Caco-2 (cell line): ENCODE results near the gene ESRRG. TPM values are rescaled to one million over a fixed set of nuclear protein-coding genes. Genes with fewer than 3 reads are reported as not detected.

Source experiments
- BruUV-seq: library from RNA; stranded (reverse); fragments of 400-500 nt; replicated peaks from 2 replicates; lab custom pipeline; 2021; lab: Mats Ljungman, UMichigan
- CTCF ChIA-PET: fragments of 300-600 bp; sonication (Branson Sonifier 250); formaldehyde crosslinking; loops from one replicate; lab custom pipeline; 2022; ENCODE audit warnings: antibody characterized with exemption; lab: Charles Lee
- POLR2A ChIA-PET: fragments of 300-600 bp; sonication (Branson Sonifier 250); formaldehyde crosslinking; loops from one replicate; lab custom pipeline; 2022; ENCODE audit warnings: antibody characterized with exemption; lab: Charles Lee
- DNase-seq, 2 experiments: peaks; one replicate each; pipeline versions ENCODE4 v3.0.0 to v3.0.0-alpha.2; 2020 to 2022
- H3K27me3 ChIP-seq: replicated peaks from 2 replicates; pipeline ENCODE4 v1.6.0; 2011; ENCODE audit warnings: low read length; ENCODE audit not compliant: control insufficient read depth, insufficient read depth
- H3K36me3 ChIP-seq: 2 replicates; pipeline ENCODE4 v1.5.1; 2011; ENCODE audit warnings: low read length; ENCODE audit not compliant: control insufficient read depth, insufficient read depth
- H3K4me1 ChIP-seq: fragments of 250-450 bp; sonication (Bioruptor Pico); 2 replicates; pipeline ENCODE4 v1.5.1; 2020; ENCODE audit warnings: mild to moderate bottlenecking
- H3K4me3 ChIP-seq: 2 replicates; pipeline ENCODE4 v1.5.1; 2011; ENCODE audit warnings: low read depth, mild to moderate bottlenecking, control low read depth, low read length
- H3K9me3 ChIP-seq: fragments of 250-450 bp; sonication (Bioruptor Pico); 2 replicates; pipeline ENCODE4 v1.5.1; 2020; ENCODE audit warnings: mild to moderate bottlenecking, moderate library complexity
- H3K27ac Mint-ChIP-seq: one replicate; pipeline ENCODE4 v1.8.0; 2022; ENCODE audit warnings: mixed read lengths; ENCODE audit not compliant: unreplicated experiment
- H3K27me3 Mint-ChIP-seq: one replicate; pipeline ENCODE4 v1.8.0; 2022; ENCODE audit warnings: mixed read lengths; ENCODE audit not compliant: insufficient read depth, unreplicated experiment
- H3K36me3 Mint-ChIP-seq: one replicate; pipeline ENCODE4 v1.8.0; 2022; ENCODE audit warnings: mild to moderate bottlenecking, mixed read lengths; ENCODE audit not compliant: insufficient read depth, unreplicated experiment
- H3K4me1 Mint-ChIP-seq: one replicate; pipeline ENCODE4 v1.8.0; 2022; ENCODE audit warnings: low read depth, mixed read lengths; ENCODE audit not compliant: unreplicated experiment
- H3K4me3 Mint-ChIP-seq: one replicate; pipeline ENCODE4 v1.8.0; 2022; ENCODE audit warnings: mild to moderate bottlenecking, moderate library complexity, mixed read lengths; ENCODE audit not compliant: unreplicated experiment
- H3K9me3 Mint-ChIP-seq: one replicate; pipeline ENCODE4 v1.8.0; 2022; ENCODE audit warnings: mixed read lengths; ENCODE audit not compliant: unreplicated experiment
- CTCF ChIP-seq, 2 experiments: fragments of 200-600 bp in 1 of 2; IDR thresholded peaks; 1 replicate in 1 of 2; 2 replicates in 1 of 2; pipeline versions ENCODE4 v1.5.1 to v1.8.0; 2011 to 2022; ENCODE audit warnings: antibody characterized with exemption in 1 of 2, control low read depth in 1 of 2, inconsistent platforms in 1 of 2, low read depth in 1 of 2, low read length in 1 of 2, mild to moderate bottlenecking in 1 of 2, moderate library complexity in 1 of 2; ENCODE audit not compliant: insufficient read depth in 1 of 2, severe bottlenecking in 1 of 2, unreplicated experiment in 1 of 2
- intact Hi-C: fragments of 100-400 bp; cut with micrococcal nuclease; formaldehyde crosslinking; loops from one replicate; pipeline ENCODE4 v1.10.0; 2022; ENCODE audit not compliant: unreplicated experiment
- total RNA-seq: library from RNA; stranded (reverse); gene quantifications from 2 replicates; pipeline ENCODE4 v1.2.3, GENCODE V29; 2022

The ESRRG gene
- total RNA-seq, 1 experiment from 2014 or later: 6.6 TPM

DNA sequence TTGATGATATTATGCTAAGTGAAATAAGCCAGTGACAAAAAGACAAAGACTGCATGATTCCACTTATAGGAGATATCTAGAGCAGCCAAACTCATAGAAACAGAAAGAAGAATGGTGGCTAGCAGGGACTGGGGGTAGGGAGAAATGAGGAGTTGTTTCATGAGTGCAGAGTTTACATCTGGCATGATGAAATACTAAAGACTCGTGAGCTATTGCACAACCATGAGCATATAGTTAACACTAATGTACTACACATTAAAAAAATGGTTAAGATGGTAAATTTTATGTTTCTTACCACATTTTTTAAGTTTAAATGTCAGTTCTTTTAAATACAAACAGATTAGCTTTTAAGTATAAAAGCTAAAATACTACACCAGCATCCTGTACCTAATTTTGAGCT is 57.8 kb downstream of the ESRRG start:
- no peak for DNase-seq
- POLR2A ChIA-PET: no interaction called here
- no peaks in the 10 kb centered on the region for H3K9me3 Mint-ChIP-seq
- H3K4me3 Mint-ChIP-seq: no peak overlapping the region
- H3K27me3 ChIP-seq: no peaks in the 10 kb centered on the region
- CTCF ChIA-PET: no interaction called here
- H3K36me3 Mint-ChIP-seq: peaks cover 5% of the 10 kb centered on the region
- no peak for TF ChIP-seq CTCF (IDR thresholded peaks at IDR 0.05; ENCODE audit: insufficient read depth in 1 of 2, low read depth in 1 of 2, low read length in 1 of 2, severe bottlenecking in 1 of 2, unreplicated experiment in 1 of 2)
- H3K4me3 ChIP-seq: no peak overlapping the region
- peak overlapping the region; percentile 14 for H3K27ac Mint-ChIP-seq
- intact Hi-C loops: no loop called here
- H3K4me1 ChIP-seq: peaks cover 53% of the 10 kb centered on the region
- H3K9me3 ChIP-seq: no peaks in the 10 kb centered on the region
- BruUV-seq: no TSS peak
- H3K4me1 Mint-ChIP-seq: peaks cover 46% of the 10 kb centered on the region
- no peaks in the 10 kb centered on the region for H3K36me3 ChIP-seq
- H3K27me3 Mint-ChIP-seq: no peaks in the 10 kb centered on the region

DNA sequence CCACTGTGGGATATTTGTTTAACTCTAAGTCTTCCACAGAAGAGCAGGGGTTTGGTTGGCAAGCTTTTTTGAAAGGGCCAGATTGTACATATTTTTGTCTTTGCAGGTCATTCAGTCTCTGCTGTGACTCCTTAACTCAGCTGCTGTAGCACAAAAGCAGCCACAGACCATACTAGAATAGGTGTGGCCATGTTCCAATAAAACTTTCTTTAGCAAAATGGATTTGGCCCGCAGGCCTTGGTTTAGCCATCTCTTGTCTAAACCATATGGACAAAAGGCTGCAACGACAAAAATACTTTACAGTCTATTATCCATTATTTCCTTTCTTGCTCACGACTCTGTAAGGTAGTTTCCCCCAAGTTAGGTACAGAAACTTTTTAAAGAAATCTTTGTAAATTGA is 60.5 kb downstream of the ESRRG start:
- no peaks in the 10 kb centered on the region for H3K27me3 Mint-ChIP-seq
- no peak for TF ChIP-seq CTCF (IDR thresholded peaks at IDR 0.05; ENCODE audit: insufficient read depth in 1 of 2, low read depth in 1 of 2, low read length in 1 of 2, severe bottlenecking in 1 of 2, unreplicated experiment in 1 of 2)
- peak overlapping the region; percentile 16 for H3K27ac Mint-ChIP-seq

GRCh38 chr1:216660561-216660960 is 62.7 kb downstream of the ESRRG start:
- Mint-ChIP-seq H3K27ac (no peak overlapping the region), H3K36me3 (no peaks in the 10 kb centered on the region), H3K27me3 (no peaks in the 10 kb centered on the region), H3K9me3 (no peaks in the 10 kb centered on the region), H3K4me3 (no peak overlapping the region), H3K4me1 (peaks cover 29% of the 10 kb centered on the region)
- Histone ChIP-seq H3K27me3 (no peaks in the 10 kb centered on the region), H3K36me3 (no peaks in the 10 kb centered on the region), H3K9me3 (no peaks in the 10 kb centered on the region), H3K4me3 (no peak overlapping the region), H3K4me1 (peaks cover 38% of the 10 kb centered on the region)
- no peak for TF ChIP-seq CTCF (IDR thresholded peaks at IDR 0.05; ENCODE audit: insufficient read depth in 1 of 2, low read depth in 1 of 2, low read length in 1 of 2, severe bottlenecking in 1 of 2, unreplicated experiment in 1 of 2)
- intact Hi-C loops: no loop called here
- CTCF ChIA-PET: no interaction called here
- POLR2A ChIA-PET: no interaction called here
- no TSS peak for BruUV-seq
- no peak for DNase-seq

More for the DNA sequence above, 60.5 kb downstream of the ESRRG start:
- POLR2A ChIA-PET: no interaction called here
- no peak for DNase-seq
- peak overlapping the region; percentile 3 for H3K4me3 Mint-ChIP-seq
- peaks cover 53% of the 10 kb centered on the region for H3K4me1 ChIP-seq
- no peaks in the 10 kb centered on the region for H3K27me3 ChIP-seq
- CTCF ChIA-PET: interaction anchor here (0.6 kb wide), 1 partner anchor 11 kb away, joined by 5 read pairs; no protein-coding TSS in a partner anchor
- no peaks in the 10 kb centered on the region for H3K36me3 ChIP-seq
- peaks cover 5% of the 10 kb centered on the region for H3K36me3 Mint-ChIP-seq
- H3K9me3 ChIP-seq: no peaks in the 10 kb centered on the region
- intact Hi-C loops: loop anchor here (1.0 kb wide), 1 partner anchor 196 kb away; no protein-coding TSS in a partner anchor
- BruUV-seq: no TSS peak
- H3K4me1 Mint-ChIP-seq: peaks cover 44% of the 10 kb centered on the region
- H3K4me3 ChIP-seq: no peak overlapping the region
- no peaks in the 10 kb centered on the region for H3K9me3 Mint-ChIP-seq
